GM21528 (cell line): ENCODE results near the gene UAP1L1.

Experiments used
- ATAC-seq: cut with Tn5 transposase; IDR thresholded peaks from one replicate; pipeline ENCODE4 v1.9.1; 2021; ENCODE audit warnings: mild to moderate bottlenecking, moderate library complexity; ENCODE audit not compliant: unreplicated experiment, low FRiP score

Gene UAP1L1

GRCh38 chr9:137041124-137041523 is 36.2 kb upstream of the UAP1L1 start:
- ATAC-seq: no peak

GRCh38 chr9:137042751-137043727 is 34.3 kb upstream of the UAP1L1 start:
- ATAC-seq: no peak

- no peak for ATAC-seq
Observed at GRCh38 chr9:137044037-137044436, 33.3 kb upstream of the UAP1L1 start.

- no peak for ATAC-seq
Observed at GRCh38 chr9:137044502-137045177, 32.7 kb upstream of the UAP1L1 start.

GRCh38 chr9:137045294-137046087 is 31.8 kb upstream of the UAP1L1 start:
- no peak for ATAC-seq

- no peak for ATAC-seq
Observed at GRCh38 chr9:137046088-137046787, 31.1 kb upstream of the UAP1L1 start, which contains the start of gene NPDC1. Gene NPDC1, minus strand, starts transcription at chr9:137046177. Its CDS starts 188 bp downstream, at chr9:137045989.

- ATAC-seq: no peak
Observed at GRCh38 chr9:137048655-137049543, 28.4 kb upstream of the UAP1L1 start.

- no peak for ATAC-seq
Observed at GRCh38 chr9:137049544-137050449, 27.5 kb upstream of the UAP1L1 start.

GRCh38 chr9:137050570-137050969 is 26.7 kb upstream of the UAP1L1 start:
- no peak for ATAC-seq

GRCh38 chr9:137051145-137051724 is 26.1 kb upstream of the UAP1L1 start:
- no peak for ATAC-seq

GRCh38 chr9:137052293-137052692 is 25.0 kb upstream of the UAP1L1 start:
- no peak for ATAC-seq

- no peak for ATAC-seq
Observed at GRCh38 chr9:137052998-137053943, 24.0 kb upstream of the UAP1L1 start.

GRCh38 chr9:137053944-137054931 is 23.1 kb upstream of the UAP1L1 start, which contains the start of gene ENTPD2:
Gene ENTPD2, minus strand, starts transcription at chr9:137054061. Its CDS starts 64 bp downstream, at chr9:137053997.
- ATAC-seq: no peak

GRCh38 chr9:137054932-137055384 is 22.4 kb upstream of the UAP1L1 start:
- ATAC-seq: no peak
